Esophagus squamous epithelium (tissue), 4 donors: ENCODE data around the gene TECPR2.

Source experiments
- POLR2A ChIP-seq, 4 donors: fragments of 450-650 bp; IDR thresholded peaks; one replicate each; pipeline ENCODE4 v1.6.1; 2017; ENCODE audit warnings: antibody characterized with exemption in 4 of 4, mild to moderate bottlenecking in 4 of 4, moderate library complexity in 3 of 4
- TF ChIP-seq, protein P1 (sequence below), 6 experiments: fragments of 450-650 bp in 4 of 6; fragments of 200-600 bp in 2 of 6; sonication (generic) in 2 of 6; IDR thresholded peaks; one replicate each; pipeline ENCODE4 v1.5.1; 2016 to 2019; ENCODE audit warnings: antibody characterized with exemption in 6 of 6, mild to moderate bottlenecking in 4 of 6, moderate library complexity in 4 of 6

DNA sequence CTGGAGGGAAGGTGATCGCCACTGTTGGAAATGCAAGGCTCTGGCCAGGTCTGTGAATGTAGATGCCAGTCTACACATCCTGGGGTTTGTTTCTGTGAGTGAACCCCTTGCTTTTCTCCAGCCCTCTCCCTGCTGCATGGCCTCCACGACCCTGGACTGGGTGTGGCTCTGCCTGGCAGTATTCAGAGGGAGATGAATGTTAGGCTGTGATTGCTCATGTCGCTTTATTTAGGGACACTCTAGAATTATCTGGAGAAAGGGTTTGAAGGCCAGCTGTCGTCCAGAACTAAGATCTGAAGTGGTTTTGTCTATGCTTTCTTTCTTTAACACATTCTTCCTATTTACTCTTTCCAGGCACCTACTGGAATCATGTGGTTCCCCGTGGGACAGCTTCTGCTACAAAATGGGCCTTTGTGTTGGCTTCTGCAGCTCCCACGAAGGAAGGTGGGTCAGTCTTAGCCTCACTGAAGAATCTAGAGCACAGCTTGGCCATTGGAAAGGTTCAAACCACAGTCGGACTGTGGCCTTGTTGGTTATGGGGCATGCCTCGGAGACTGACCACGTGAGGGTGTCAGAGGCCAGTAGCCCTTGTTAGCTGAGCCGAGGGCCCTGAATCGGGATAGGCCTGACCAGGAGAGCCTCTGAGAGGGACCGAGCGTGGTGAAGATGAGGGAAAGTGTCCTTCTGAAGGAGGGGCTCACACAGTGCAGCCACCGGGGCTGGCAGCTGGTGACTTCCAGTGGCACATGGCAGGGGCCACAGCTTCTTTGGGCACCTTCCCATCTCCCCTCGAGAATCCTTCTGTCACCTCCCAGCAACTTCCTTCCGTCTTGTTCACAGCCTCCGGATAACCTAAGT is 87.7 kb downstream of the TECPR2 start:
- TF ChIP-seq, protein P1, sequence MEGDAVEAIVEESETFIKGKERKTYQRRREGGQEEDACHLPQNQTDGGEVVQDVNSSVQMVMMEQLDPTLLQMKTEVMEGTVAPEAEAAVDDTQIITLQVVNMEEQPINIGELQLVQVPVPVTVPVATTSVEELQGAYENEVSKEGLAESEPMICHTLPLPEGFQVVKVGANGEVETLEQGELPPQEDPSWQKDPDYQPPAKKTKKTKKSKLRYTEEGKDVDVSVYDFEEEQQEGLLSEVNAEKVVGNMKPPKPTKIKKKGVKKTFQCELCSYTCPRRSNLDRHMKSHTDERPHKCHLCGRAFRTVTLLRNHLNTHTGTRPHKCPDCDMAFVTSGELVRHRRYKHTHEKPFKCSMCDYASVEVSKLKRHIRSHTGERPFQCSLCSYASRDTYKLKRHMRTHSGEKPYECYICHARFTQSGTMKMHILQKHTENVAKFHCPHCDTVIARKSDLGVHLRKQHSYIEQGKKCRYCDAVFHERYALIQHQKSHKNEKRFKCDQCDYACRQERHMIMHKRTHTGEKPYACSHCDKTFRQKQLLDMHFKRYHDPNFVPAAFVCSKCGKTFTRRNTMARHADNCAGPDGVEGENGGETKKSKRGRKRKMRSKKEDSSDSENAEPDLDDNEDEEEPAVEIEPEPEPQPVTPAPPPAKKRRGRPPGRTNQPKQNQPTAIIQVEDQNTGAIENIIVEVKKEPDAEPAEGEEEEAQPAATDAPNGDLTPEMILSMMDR (IDR thresholded peaks at IDR 0.05) = no peak
- TF ChIP-seq POLR2A (IDR thresholded peaks at IDR 0.05) = no peak
